Keratinocyte (primary cell): ENCODE measurements around the gene C1orf174. TPM values are rescaled to one million over a fixed set of nuclear protein-coding genes. Genes with fewer than 3 reads are reported as not detected.

Experiments
- DNase-seq: peaks from one replicate; pipeline ENCODE4 v3.0.0-alpha.2; 2011; ENCODE audit warnings: low read depth, missing footprints, low spot score
- FAIRE-seq: peaks from 2 replicates; lab custom pipeline; 2011; peaks lifted over from hg19 to GRCh38; lab: Jason Lieb, UNC
- H2AFZ ChIP-seq: 2 replicates; pipeline ENCODE4 v1.6.0; 2012; ENCODE audit warnings: low read length, control low read depth, inconsistent platforms; ENCODE audit not compliant: control insufficient read depth
- H3K27ac ChIP-seq: 2 replicates; pipeline ENCODE4 v1.5.1; 2011; ENCODE audit warnings: low read length; ENCODE audit not compliant: control insufficient read depth, insufficient read depth
- H3K27me3 ChIP-seq: 3 replicates; pipeline ENCODE4 v1.6.0; 2011; ENCODE audit warnings: low read length; ENCODE audit not compliant: control insufficient read depth, insufficient read depth; ENCODE audit errors: extremely low read depth
- H3K36me3 ChIP-seq, 2 experiments: 2 replicates in 1 of 2; 3 replicates in 1 of 2; pipeline ENCODE4 v1.5.1; 2011; ENCODE audit warnings: low read length in 2 of 2, mild to moderate bottlenecking in 1 of 2; ENCODE audit not compliant: control insufficient read depth in 2 of 2, insufficient read depth in 2 of 2; ENCODE audit errors: extremely low read depth in 1 of 2
- H3K4me1 ChIP-seq: 3 replicates; pipeline ENCODE4 v1.5.1; 2011; ENCODE audit warnings: low read length; ENCODE audit not compliant: control insufficient read depth, insufficient read depth; ENCODE audit errors: extremely low read depth
- H3K4me2 ChIP-seq: 3 replicates; pipeline ENCODE4 v1.6.0; 2011; ENCODE audit warnings: low read depth, low read length; ENCODE audit not compliant: control insufficient read depth, insufficient read depth; ENCODE audit errors: extremely low read depth
- H3K4me3 ChIP-seq, 3 experiments: fragments of 200-600 bp in 1 of 3; sonication (generic) in 1 of 3; 2 replicates in 2 of 3; 3 replicates in 1 of 3; pipeline ENCODE4 v1.5.1; 2011 to 2016; ENCODE audit warnings: low read length in 3 of 3, mild to moderate bottlenecking in 3 of 3, control low read depth in 2 of 3, inconsistent platforms in 1 of 3, low read depth in 1 of 3, mixed read lengths in 1 of 3, mixed run types in 1 of 3, moderate library complexity in 1 of 3; ENCODE audit not compliant: control insufficient read depth in 2 of 3, insufficient read depth in 2 of 3; ENCODE audit errors: extremely low read depth in 1 of 3
- H3K79me2 ChIP-seq: 2 replicates; pipeline ENCODE4 v1.6.0; 2012; ENCODE audit warnings: low read length; ENCODE audit not compliant: control insufficient read depth, insufficient read depth
- H3K9ac ChIP-seq: 3 replicates; pipeline ENCODE4 v1.6.0; 2011; ENCODE audit warnings: low read length; ENCODE audit not compliant: control insufficient read depth, insufficient read depth; ENCODE audit errors: extremely low read depth
- H3K9me1 ChIP-seq: 3 replicates; pipeline ENCODE4 v1.6.0; 2011; ENCODE audit warnings: low read length; ENCODE audit not compliant: control insufficient read depth, insufficient read depth; ENCODE audit errors: extremely low read depth
- H3K9me3 ChIP-seq: 2 replicates; pipeline ENCODE4 v1.5.1; 2012; ENCODE audit warnings: low read depth, low read length; ENCODE audit not compliant: control insufficient read depth
- H4K20me1 ChIP-seq: 3 replicates; pipeline ENCODE4 v1.6.0; 2011; ENCODE audit warnings: low read length; ENCODE audit not compliant: control insufficient read depth, insufficient read depth; ENCODE audit errors: extremely low read depth
- CTCF ChIP-seq, 3 experiments: IDR thresholded peaks in 1 of 3; conservative IDR thresholded peaks in 1 of 3; optimal IDR thresholded peaks in 1 of 3; 2 replicates in 2 of 3; 3 replicates in 1 of 3; pipeline versions ENCODE3 to v1.5.1; 2011; ENCODE audit warnings: low read length in 3 of 3, mild to moderate bottlenecking in 3 of 3, moderate library complexity in 2 of 3, control low read depth in 1 of 3, inconsistent platforms in 1 of 3; ENCODE audit not compliant: insufficient read depth in 2 of 3; ENCODE audit errors: extremely low read depth in 1 of 3
- EZH2 ChIP-seq: IDR thresholded peaks from one replicate; pipeline ENCODE4 v1.6.1; 2012; ENCODE audit warnings: inconsistent platforms, mild to moderate bottlenecking, low read length, moderate library complexity
- dilution Hi-C: fragments of 300-500 bp; cut with MboI; formaldehyde crosslinking; loops from one replicate; pipeline ENCODE4 v1.7.0; 2020; ENCODE audit warnings: low sequenced_read_pairs; ENCODE audit not compliant: extremely low pct_ligation_motif_present
- polyA plus RNA-seq, 5 experiments: library from polyadenylated mRNA; depleted of rRNA in 3 of 5; stranded (reverse) in 3 of 5; stranded (forward) in 1 of 5; unstranded in 1 of 5; fragments of >200 nt; gene quantifications; 1 replicate in 1 of 5; 2 replicates in 3 of 5; 3 replicates in 1 of 5; pipeline versions ENCODE4 v1.2.1 to v1.2.3, GENCODE V29; 2011 to 2012; ENCODE audit warnings: missing spikeins in 2 of 5, low read depth in 1 of 5, low replicate concordance in 1 of 5

Gene C1orf174
- polyA plus RNA-seq, 1 donor (not counting 4 experiments of a cell fraction or from before 2014, with no cell fraction given) = 26.8 TPM

DNA sequence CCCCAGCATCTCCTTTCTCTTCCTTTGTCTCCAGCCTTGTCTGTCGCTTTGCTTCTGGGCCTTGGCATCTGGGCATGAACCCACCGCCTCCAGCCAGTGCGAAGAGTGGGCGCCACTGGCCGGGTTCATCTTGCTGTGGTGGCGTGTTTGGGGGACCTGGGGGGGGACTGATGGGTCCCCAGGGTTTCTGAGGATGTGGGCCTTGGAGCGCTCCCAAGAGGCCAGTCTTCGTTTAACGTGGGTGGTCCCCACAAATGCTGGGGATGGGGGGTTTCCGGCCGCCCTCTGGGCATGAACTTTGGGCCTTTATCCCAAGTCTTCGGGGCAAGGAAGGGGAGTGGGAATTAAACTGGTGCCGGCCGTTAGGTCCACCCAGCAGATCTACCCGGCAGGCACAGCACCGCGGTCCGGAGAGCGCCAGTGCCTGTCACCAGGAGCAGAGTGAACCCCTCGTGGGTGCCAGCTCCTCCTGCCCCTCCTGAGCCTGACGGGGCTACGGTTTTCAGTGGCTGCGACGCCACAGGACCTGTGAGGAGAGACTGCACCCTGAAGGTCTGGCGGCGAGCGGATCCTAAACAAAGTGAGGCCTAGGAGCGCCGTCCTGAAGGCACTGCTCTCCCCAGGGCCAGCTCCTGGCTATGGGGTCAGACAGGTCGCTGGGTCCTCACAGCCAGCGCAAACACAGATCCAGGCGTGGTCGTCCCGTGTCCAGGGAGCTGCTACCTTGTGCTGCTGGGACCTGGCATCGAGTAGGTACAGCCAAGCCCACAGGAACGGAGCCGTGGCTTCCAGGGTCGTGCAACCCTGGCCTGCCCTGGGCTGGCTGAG, 12.1 kb upstream of the C1orf174 start:
- H3K9me1 ChIP-seq = no peaks in the 10 kb centered on the region
- H4K20me1 ChIP-seq = no peaks in the 10 kb centered on the region
- dilution Hi-C loops = no loop called here
- no peak overlapping the region for H3K4me2 ChIP-seq
- no peaks in the 10 kb centered on the region for H3K79me2 ChIP-seq
- H3K27me3 ChIP-seq = peaks cover 8% of the 10 kb centered on the region
- H3K4me3 ChIP-seq = no peak overlapping the region
- peaks cover 3% of the 10 kb centered on the region for H3K4me1 ChIP-seq
- H3K36me3 ChIP-seq = no peaks in the 10 kb centered on the region
- FAIRE-seq (no peak), DNase-seq (no peak)
- TF ChIP-seq CTCF (optimal IDR thresholded peaks at IDR 0.05 in 1 of 3, IDR thresholded peaks at IDR 0.05 in 1 of 3, conservative IDR thresholded peaks at IDR 0.05 in 1 of 3; ENCODE audit: extremely low read depth in 1 of 3, insufficient read depth in 2 of 3, low read length in 3 of 3) (no peak), EZH2 (no peak)
- H3K27ac ChIP-seq = no peak overlapping the region
- H2AFZ ChIP-seq = no peak overlapping the region
- H3K9ac ChIP-seq = no peak overlapping the region
- no peaks in the 10 kb centered on the region for H3K9me3 ChIP-seq

- DNase-seq (peak; percentile 21), FAIRE-seq (peak; percentile 51)
- Histone ChIP-seq H3K9ac (no peak overlapping the region), H3K79me2 (no peaks in the 10 kb centered on the region), H3K27me3 (peaks cover 8% of the 10 kb centered on the region), H3K4me2 (peak overlapping the region; percentile 77), H3K9me1 (no peaks in the 10 kb centered on the region), H3K27ac (no peak overlapping the region), H2AFZ (peak overlapping the region; percentile 80), H3K36me3 (no peaks in the 10 kb centered on the region), H3K9me3 (no peaks in the 10 kb centered on the region), H4K20me1 (no peaks in the 10 kb centered on the region), H3K4me1 (peaks cover 3% of the 10 kb centered on the region), H3K4me3 (peak overlapping the region in 2 of 3 experiments; percentile 25 to 27)
- TF ChIP-seq CTCF (optimal IDR thresholded peaks at IDR 0.05 in 1 of 3, IDR thresholded peaks at IDR 0.05 in 1 of 3, conservative IDR thresholded peaks at IDR 0.05 in 1 of 3; ENCODE audit: extremely low read depth in 1 of 3, insufficient read depth in 2 of 3, low read length in 3 of 3) = peak; percentile 78 to 94 (median 94)
- no peak for TF ChIP-seq EZH2
- dilution Hi-C loops = no loop called here
Observed at GRCh38 chr1:3910857-3911845, 11.1 kb upstream of the C1orf174 start.
